GM23338 (cell line): Measurements from ENCODE around the gene KCNJ10. TPM values are rescaled to one million over a fixed set of nuclear protein-coding genes. Genes with fewer than 3 reads are reported as not detected.

ENCODE experiments used
- ATAC-seq: fragments of 200-7000 bp; cut with Tn5 transposase; 3 replicates; pipeline ENCODE4 v1.9.1; 2020
- DNase-seq: peaks from one replicate; pipeline ENCODE4 v3.0.0-alpha.2; 2015; ENCODE audit warnings: low spot score
- H2AFZ ChIP-seq: fragments of 200-600 bp; sonication (generic); 2 replicates; pipeline ENCODE4 v1.8.0; 2016; ENCODE audit warnings: antibody characterized with exemption, mild to moderate bottlenecking, moderate library complexity
- H3F3A ChIP-seq: fragments of 200-600 bp; sonication (generic); replicated peaks from 2 replicates; pipeline ENCODE4 v1.8.0; 2017; ENCODE audit warnings: antibody characterized with exemption, mixed run types, low read depth
- H3K27ac ChIP-seq: fragments of 200-600 bp; sonication (generic); 2 replicates; pipeline ENCODE4 v1.6.1; 2016; ENCODE audit warnings: low read depth
- H3K27me3 ChIP-seq: fragments of 200-600 bp; sonication (generic); 2 replicates; pipeline ENCODE4 v1.8.0; 2016; ENCODE audit warnings: mild to moderate bottlenecking, mixed run types, moderate library complexity; ENCODE audit not compliant: insufficient read depth
- H3K36me3 ChIP-seq: fragments of 200-600 bp; sonication (generic); 2 replicates; pipeline ENCODE4 v1.8.0; 2016; ENCODE audit warnings: mild to moderate bottlenecking; ENCODE audit not compliant: insufficient read depth
- H3K4me1 ChIP-seq: fragments of 200-600 bp; sonication (generic); 2 replicates; pipeline ENCODE4 v1.8.0; 2016; ENCODE audit warnings: mild to moderate bottlenecking, moderate library complexity; ENCODE audit not compliant: insufficient read depth
- H3K4me2 ChIP-seq: fragments of 200-600 bp; sonication (generic); 2 replicates; pipeline ENCODE4 v1.7.1; 2017; ENCODE audit warnings: mixed run types
- H3K4me3 ChIP-seq: fragments of 200-600 bp; sonication (generic); 2 replicates; pipeline ENCODE4 v1.6.1; 2016; ENCODE audit warnings: mixed run types
- H3K79me2 ChIP-seq: fragments of 200-600 bp; sonication (generic); replicated peaks from 2 replicates; pipeline ENCODE4 v1.8.0; 2017; ENCODE audit warnings: mild to moderate bottlenecking; ENCODE audit not compliant: insufficient read depth
- H3K9me2 ChIP-seq: fragments of 200-600 bp; sonication (generic); 2 replicates; pipeline ENCODE4 v1.8.0; 2017; ENCODE audit not compliant: insufficient read depth
- H4K20me1 ChIP-seq: fragments of 200-600 bp; sonication (generic); replicated peaks from 2 replicates; pipeline ENCODE4 v1.8.0; 2017; ENCODE audit warnings: mild to moderate bottlenecking; ENCODE audit not compliant: insufficient read depth
- H3K27ac Mint-ChIP-seq: 2 replicates; pipeline ENCODE4 v1.8.0; 2020; ENCODE audit warnings: inconsistent platforms, mild to moderate bottlenecking, moderate library complexity, mixed read lengths
- H3K27me3 Mint-ChIP-seq: 3 replicates; pipeline ENCODE4 v1.8.0; 2022; ENCODE audit warnings: low read depth, mild to moderate bottlenecking, moderate library complexity, mixed read lengths, inconsistent platforms; ENCODE audit not compliant: insufficient read depth, poor library complexity
- H3K36me3 Mint-ChIP-seq: 3 replicates; pipeline ENCODE4 v1.8.0; 2021; ENCODE audit warnings: low read depth, mild to moderate bottlenecking, inconsistent platforms, moderate library complexity, mixed read lengths
- H3K4me1 Mint-ChIP-seq: 3 replicates; pipeline ENCODE4 v1.8.0; 2020; ENCODE audit warnings: mild to moderate bottlenecking, inconsistent platforms, mixed read lengths
- H3K4me3 Mint-ChIP-seq: 3 replicates; pipeline ENCODE4 v1.8.0; 2021; ENCODE audit warnings: moderate library complexity, mild to moderate bottlenecking, inconsistent platforms, mixed read lengths
- H3K9me3 Mint-ChIP-seq: 3 replicates; pipeline ENCODE4 v1.8.0; 2020; ENCODE audit warnings: moderate library complexity, mild to moderate bottlenecking, inconsistent platforms, mixed read lengths
- CREB1 ChIP-seq: fragments of 250-450 bp; sonication (Bioruptor Pico); IDR thresholded peaks from 2 replicates; pipeline ENCODE4 v1.5.0; 2020; ENCODE audit warnings: low read depth, mild to moderate bottlenecking, moderate library complexity
- ETS1 ChIP-seq: IDR thresholded peaks from 2 replicates; pipeline ENCODE4 v1.6.1; 2016; ENCODE audit warnings: antibody characterized with exemption
- EZH2 ChIP-seq: fragments of 200-600 bp; sonication (generic); IDR thresholded peaks from one replicate; pipeline ENCODE4 v1.8.0; 2017; ENCODE audit warnings: antibody characterized with exemption, mild to moderate bottlenecking, low read depth; ENCODE audit not compliant: unreplicated experiment
- EZH2phosphoT487 ChIP-seq: fragments of 200-600 bp; sonication (generic); IDR thresholded peaks from one replicate; pipeline ENCODE4 v1.8.1; 2018; ENCODE audit warnings: antibody characterized with exemption; ENCODE audit not compliant: unreplicated experiment
- JUNB ChIP-seq: IDR thresholded peaks from one replicate; pipeline ENCODE4 v1.6.1; 2016; ENCODE audit warnings: antibody characterized with exemption; ENCODE audit not compliant: unreplicated experiment
- NANOG ChIP-seq: IDR thresholded peaks from 2 replicates; pipeline ENCODE4 v1.6.1; 2016; ENCODE audit warnings: antibody characterized with exemption, borderline replicate concordance
- REST ChIP-seq: IDR thresholded peaks from one replicate; pipeline ENCODE4 v1.6.1; 2018; ENCODE audit warnings: antibody characterized with exemption; ENCODE audit not compliant: unreplicated experiment
- STAT1 ChIP-seq: IDR thresholded peaks from one replicate; pipeline ENCODE4 v1.6.1; 2016; ENCODE audit warnings: antibody characterized with exemption; ENCODE audit not compliant: unreplicated experiment
- ZNF114 ChIP-seq: fragments of 250-450 bp; sonication (Bioruptor Pico); IDR thresholded peaks from 2 replicates; pipeline ENCODE4 v1.5.0; 2020; ENCODE audit warnings: mild to moderate bottlenecking, moderate library complexity
- ZNF331 ChIP-seq: fragments of 250-450 bp; sonication (Bioruptor Pico); IDR thresholded peaks from 2 replicates; pipeline ENCODE4 v1.5.0; 2020; ENCODE audit warnings: low read depth, mild to moderate bottlenecking, moderate library complexity
- polyA plus RNA-seq: library from polyadenylated mRNA; unstranded; fragments of >200 nt; fragmentation: Nextera tagmentation; extraction: Ambion mirVana; gene quantifications from 2 replicates; pipeline ENCODE4 v1.2.1, GENCODE V29; 2016
- total RNA-seq: library from RNA; depleted of rRNA; stranded (reverse); fragments of >200 nt; shearing (Covaris generic); gene quantifications from 2 replicates; pipeline ENCODE4 v1.2.3, GENCODE V29; 2014
- TF ChIP-seq, protein P1 (sequence below), 2 experiments: fragments of 200-600 bp in 1 of 2; sonication (generic) in 1 of 2; conservative IDR thresholded peaks; 2 replicates each; pipeline versions ENCODE4 v1.5.1 to v1.6.1; 2016 to 2017; ENCODE audit warnings: antibody characterized with exemption in 2 of 2, low read depth in 2 of 2, mild to moderate bottlenecking in 2 of 2, moderate library complexity in 1 of 2

The KCNJ10 gene
- total and polyA plus RNA-seq, 2 experiments from 2014 or later: 1.4 to 2.8 TPM

- TF ChIP-seq, protein P1, sequence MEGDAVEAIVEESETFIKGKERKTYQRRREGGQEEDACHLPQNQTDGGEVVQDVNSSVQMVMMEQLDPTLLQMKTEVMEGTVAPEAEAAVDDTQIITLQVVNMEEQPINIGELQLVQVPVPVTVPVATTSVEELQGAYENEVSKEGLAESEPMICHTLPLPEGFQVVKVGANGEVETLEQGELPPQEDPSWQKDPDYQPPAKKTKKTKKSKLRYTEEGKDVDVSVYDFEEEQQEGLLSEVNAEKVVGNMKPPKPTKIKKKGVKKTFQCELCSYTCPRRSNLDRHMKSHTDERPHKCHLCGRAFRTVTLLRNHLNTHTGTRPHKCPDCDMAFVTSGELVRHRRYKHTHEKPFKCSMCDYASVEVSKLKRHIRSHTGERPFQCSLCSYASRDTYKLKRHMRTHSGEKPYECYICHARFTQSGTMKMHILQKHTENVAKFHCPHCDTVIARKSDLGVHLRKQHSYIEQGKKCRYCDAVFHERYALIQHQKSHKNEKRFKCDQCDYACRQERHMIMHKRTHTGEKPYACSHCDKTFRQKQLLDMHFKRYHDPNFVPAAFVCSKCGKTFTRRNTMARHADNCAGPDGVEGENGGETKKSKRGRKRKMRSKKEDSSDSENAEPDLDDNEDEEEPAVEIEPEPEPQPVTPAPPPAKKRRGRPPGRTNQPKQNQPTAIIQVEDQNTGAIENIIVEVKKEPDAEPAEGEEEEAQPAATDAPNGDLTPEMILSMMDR (conservative IDR thresholded peaks at IDR 0.05; ENCODE audit: low read depth in 2 of 2): no peak
- TF ChIP-seq ZNF331 (CRISPR knock-in tag) (no peak), JUNB (no peak), STAT1 (no peak), ZNF114 (CRISPR knock-in tag) (no peak), EZH2 (no peak), NANOG (no peak), REST (no peak), EZH2phosphoT487 (no peak), CREB1 (no peak)
These were observed 65.5 kb downstream of the KCNJ10 start (continued) for GRCh38 chr1:160004425-160004824.

- no peaks in the 10 kb centered on the region for H3K79me2 ChIP-seq
- no peaks in the 10 kb centered on the region for H3K9me2 ChIP-seq
- no peak overlapping the region for H2AFZ ChIP-seq
- Mint-ChIP-seq H3K9me3 (no peaks in the 10 kb centered on the region), H3K27me3 (no peaks in the 10 kb centered on the region), H3K36me3 (no peaks in the 10 kb centered on the region), H3K4me1 (no peaks in the 10 kb centered on the region), H3K27ac (no peak overlapping the region), H3K4me3 (no peak overlapping the region)
- H3K27me3 ChIP-seq: no peaks in the 10 kb centered on the region
- DNase-seq (no peak), ATAC-seq (no peak)
- H4K20me1 ChIP-seq: no peaks in the 10 kb centered on the region
- H3F3A ChIP-seq: no peaks in the 10 kb centered on the region
- H3K36me3 ChIP-seq: no peaks in the 10 kb centered on the region
- H3K4me3 ChIP-seq: no peak overlapping the region
- no peak overlapping the region for H3K27ac ChIP-seq
- no peaks in the 10 kb centered on the region for H3K4me1 ChIP-seq
- no peak overlapping the region for H3K4me2 ChIP-seq
- TF ChIP-seq ETS1 (no peak), CREB1 (no peak), EZH2phosphoT487 (no peak), REST (no peak)
- TF ChIP-seq, protein P1 (conservative IDR thresholded peaks at IDR 0.05; ENCODE audit: low read depth in 2 of 2): no peak
These were observed 66.0 kb downstream of the KCNJ10 start for GRCh38 chr1:160004001-160004400.
